HepG2 (cell line): ENCODE measurements around the gene LRRC51. TPM values are rescaled to one million over a fixed set of nuclear protein-coding genes. Genes with fewer than 3 reads are reported as not detected.

Source experiments
- AGO2 ChIP-seq: fragments of 200-400 bp; formaldehyde crosslinking; optimal IDR thresholded peaks from 2 replicates; pipeline ENCODE3; 2017; ENCODE audit warnings: mild to moderate bottlenecking, low read depth, low read length, moderate library complexity
- ARNTL ChIP-seq: sonication (generic); formaldehyde crosslinking; IDR thresholded peaks from 2 replicates; pipeline ENCODE4 v1.4.0; 2020; ENCODE audit warnings: mild to moderate bottlenecking, missing genetic modification reagents
- ATF5 ChIP-seq: sonication (generic); formaldehyde crosslinking; IDR thresholded peaks from 2 replicates; pipeline ENCODE4 v1.4.0; 2020; ENCODE audit warnings: mild to moderate bottlenecking, low read depth, missing genetic modification reagents
- FOXM1 ChIP-seq: sonication (generic); formaldehyde crosslinking; IDR thresholded peaks from 2 replicates; pipeline ENCODE4 v1.5.0; 2020; ENCODE audit warnings: missing genetic modification reagents
- HMGA1 ChIP-seq: sonication (generic); formaldehyde crosslinking; conservative IDR thresholded peaks from 2 replicates; pipeline ENCODE4 v1.4.0; 2020; ENCODE audit warnings: missing genetic modification reagents
- HNRNPUL1 ChIP-seq: fragments of 200-400 bp; formaldehyde crosslinking; IDR thresholded peaks from 2 replicates; pipeline ENCODE4 v1.6.1; 2017; ENCODE audit warnings: low read depth, mild to moderate bottlenecking, low read length, moderate library complexity
- MAFK ChIP-seq, 2 experiments: IDR thresholded peaks in 1 of 2; conservative IDR thresholded peaks in 1 of 2; 2 replicates each; pipeline ENCODE4 v1.6.1; 2011; ENCODE audit warnings: improper control_type of control experiment in 2 of 2, low read length in 2 of 2
- MIER3 ChIP-seq: IDR thresholded peaks from 2 replicates; pipeline ENCODE4 v1.6.1; 2016; ENCODE audit warnings: missing compliant biosample characterization, borderline replicate concordance
- NFIC ChIP-seq: IDR thresholded peaks from 2 replicates; pipeline ENCODE4 v1.6.1; 2012; ENCODE audit warnings: mild to moderate bottlenecking, low read length, inconsistent platforms
- NONO ChIP-seq, 2 experiments: fragments of 450-650 bp in 1 of 2; sonication (generic) in 1 of 2; formaldehyde crosslinking in 1 of 2; IDR thresholded peaks in 1 of 2; conservative IDR thresholded peaks in 1 of 2; 2 replicates each; pipeline versions ENCODE4 v1.6.1 to v1.8.0; 2017 to 2022; ENCODE audit warnings: mild to moderate bottlenecking in 1 of 2, missing genetic modification reagents in 1 of 2, moderate library complexity in 1 of 2
- PAF1 ChIP-seq: IDR thresholded peaks from 2 replicates; pipeline ENCODE4 v1.6.1; 2016; ENCODE audit warnings: missing genetic modification reagents, missing compliant biosample characterization
- POLR2G ChIP-seq: fragments of 200-400 bp; formaldehyde crosslinking; IDR thresholded peaks from 2 replicates; pipeline ENCODE4 v1.6.1; 2018; ENCODE audit warnings: mild to moderate bottlenecking, low read depth, low read length, moderate library complexity
- RARG ChIP-seq: sonication (generic); formaldehyde crosslinking; IDR thresholded peaks from 2 replicates; pipeline ENCODE4 v1.4.0; 2020; ENCODE audit warnings: low read depth, mild to moderate bottlenecking, missing genetic modification reagents
- RFX3 ChIP-seq: IDR thresholded peaks from 2 replicates; pipeline ENCODE4 v1.6.1; 2016; ENCODE audit warnings: missing biosample characterization, missing genetic modification reagents
- RFXANK ChIP-seq: IDR thresholded peaks from 2 replicates; pipeline ENCODE4 v1.6.1; 2016
- RXRA ChIP-seq: sonication (generic); formaldehyde crosslinking; IDR thresholded peaks from 2 replicates; pipeline ENCODE4 v1.5.1; 2020; ENCODE audit warnings: missing genetic modification reagents
- SKIL ChIP-seq: sonication (generic); formaldehyde crosslinking; IDR thresholded peaks from 2 replicates; pipeline ENCODE4 v1.8.0; 2022; ENCODE audit warnings: missing genetic modification reagents, mild to moderate bottlenecking, moderate library complexity, borderline replicate concordance
- SPEN ChIP-seq: sonication (generic); formaldehyde crosslinking; IDR thresholded peaks from 2 replicates; pipeline ENCODE4 v1.5.1; 2020; ENCODE audit warnings: low read depth, mild to moderate bottlenecking, missing genetic modification reagents
- ZBTB1 ChIP-seq: sonication (generic); formaldehyde crosslinking; IDR thresholded peaks from 2 replicates; pipeline ENCODE4 v1.4.0; 2020; ENCODE audit warnings: missing genetic modification reagents, borderline replicate concordance
- ZNF232 ChIP-seq: sonication (generic); formaldehyde crosslinking; IDR thresholded peaks from 2 replicates; pipeline ENCODE4 v1.4.0; 2020; ENCODE audit warnings: missing genetic modification reagents, borderline replicate concordance
- ZNF235 ChIP-seq: sonication (generic); formaldehyde crosslinking; IDR thresholded peaks from 2 replicates; pipeline ENCODE4 v1.8.1; 2023; ENCODE audit warnings: mild to moderate bottlenecking, missing genetic modification reagents, borderline replicate concordance
- ZNF460 ChIP-seq: sonication (generic); formaldehyde crosslinking; IDR thresholded peaks from 2 replicates; pipeline ENCODE4 v1.5.1; 2020; ENCODE audit warnings: missing genetic modification reagents, mild to moderate bottlenecking, borderline replicate concordance
- ZNF513 ChIP-seq: sonication (generic); formaldehyde crosslinking; conservative IDR thresholded peaks from 2 replicates; pipeline ENCODE4 v1.5.0; 2020; ENCODE audit warnings: missing genetic modification reagents
- ZNF530 ChIP-seq: sonication (generic); formaldehyde crosslinking; IDR thresholded peaks from 2 replicates; pipeline ENCODE4 v1.5.0; 2020; ENCODE audit warnings: low read depth, mild to moderate bottlenecking, missing genetic modification reagents
- ZNF598 ChIP-seq: sonication (generic); formaldehyde crosslinking; IDR thresholded peaks from 2 replicates; pipeline ENCODE4 v1.5.1; 2020; ENCODE audit warnings: mild to moderate bottlenecking, missing genetic modification reagents, borderline replicate concordance
- ZNF724P ChIP-seq: sonication (generic); formaldehyde crosslinking; IDR thresholded peaks from 2 replicates; pipeline ENCODE4 v1.8.0; 2022; ENCODE audit warnings: missing genetic modification reagents, borderline replicate concordance
- polyA plus RNA-seq, 8 experiments: library from polyadenylated mRNA; depleted of rRNA in 3 of 8; stranded (reverse) in 7 of 8; unstranded in 1 of 8; fragments of >200 nt; fragmentation: Illumina TruSeq in 4 of 8; extraction: Trizol in 4 of 8; gene quantifications; 2 replicates each; pipeline versions ENCODE4 v1.2.1 to v1.2.3, GENCODE V29; 2011 to 2016; ENCODE audit warnings: low read depth in 4 of 8, missing spikeins in 1 of 8, mixed read lengths in 1 of 8; ENCODE audit not compliant: insufficient read depth in 1 of 8
- total RNA-seq, 5 experiments: library from RNA; depleted of rRNA; stranded (reverse); fragments of >200 nt; fragmentation: Illumina TruSeq; extraction: Trizol; gene quantifications; 2 replicates each; pipeline ENCODE4 v1.2.3, GENCODE V29; 2016; ENCODE audit warnings: low read depth in 1 of 5

LRRC51 gene
- total and polyA plus RNA-seq, 2 of the 13 experiments (the other 11 are each of a cell fraction or from before 2014, with no cell fraction given), result 5.3 to 6.0 TPM

GRCh38 chr11:72040491-72041363 is 39.9 kb upstream of the LRRC51 start (continued):
- TF ChIP-seq SPEN (CRISPR knock-in tag), result peak; percentile 22; the same call in 1 of the 2 replicates
- TF ChIP-seq RFX3 (CRISPR knock-in tag), result no peak
- TF ChIP-seq ZNF724P, result 0 out of 2 replicates have a peak, but pooled peaks have one; percentile 23
- no peak for TF ChIP-seq ATF5 (CRISPR knock-in tag)
- no peak for TF ChIP-seq NONO (IDR thresholded peaks at IDR 0.05)
- TF ChIP-seq NONO (CRISPR knock-in tag; conservative IDR thresholded peaks at IDR 0.05), result no peak
- no peak for TF ChIP-seq ZNF235 (CRISPR knock-in tag)
- TF ChIP-seq AGO2, result no peak
- TF ChIP-seq RXRA (CRISPR knock-in tag), result 0 out of 2 replicates have a peak, but pooled peaks have one; percentile 22
- TF ChIP-seq ZBTB1 (CRISPR knock-in tag), result no peak
- TF ChIP-seq ZNF232, result no peak
- no peak; the same call in 1 of the 2 replicates for TF ChIP-seq ZNF460
- TF ChIP-seq ZNF513 (CRISPR knock-in tag), result no peak
- no peak for TF ChIP-seq RARG
- no peak for TF ChIP-seq FOXM1
- no peak for TF ChIP-seq RFXANK (CRISPR knock-in tag)
- no peak for TF ChIP-seq PAF1 (CRISPR knock-in tag)
- no peak for TF ChIP-seq ZNF530 (CRISPR knock-in tag)
- peak; percentile 44; the same call in 1 of the 2 replicates for TF ChIP-seq MIER3 (CRISPR knock-in tag)
- peak; percentile 55 for TF ChIP-seq ARNTL (CRISPR knock-in tag)
- TF ChIP-seq HNRNPUL1, result no peak
- 0 out of 4 replicates have a peak, but pooled peaks of 1 of the 2 experiments have one; percentile 5 for TF ChIP-seq MAFK (conservative IDR thresholded peaks at IDR 0.05 in 1 of 2, IDR thresholded peaks at IDR 0.05 in 1 of 2; ENCODE audit: low read length in 2 of 2)
- TF ChIP-seq HMGA1 (CRISPR knock-in tag), result no peak
- TF ChIP-seq ZNF598 (CRISPR knock-in tag), result no peak
- no peak for TF ChIP-seq SKIL (CRISPR knock-in tag)
- TF ChIP-seq POLR2G, result peak; percentile 65; the same call in 1 of the 2 replicates
- TF ChIP-seq NFIC, result peak; percentile 65; the same call in 1 of the 2 replicates
